SKM-1 treated with dmso at 0.1 percent for 144 hours (cell line): ENCODE measurements around the gene STRN4.

Experiments
- DNase-seq: peaks from one replicate; lab custom pipeline; 2025; ENCODE audit not compliant: unreplicated experiment; lab: John Stamatoyannopoulos, UW

Gene STRN4

GRCh38 chr19:46725859-46726393 lies 20.3 kb downstream of the STRN4 start:
- DNase-seq: no peak

- DNase-seq: no peak
Measured at GRCh38 chr19:46725036-46725820, 21.0 kb downstream of the STRN4 start.

- DNase-seq: no peak
Measured at GRCh38 chr19:46724468-46724867, 21.8 kb downstream of the STRN4 start.

GRCh38 chr19:46723471-46723870 lies 22.8 kb downstream of the STRN4 start:
- DNase-seq: no peak

GRCh38 chr19:46723023-46723461 lies 23.2 kb downstream of the STRN4 start:
- DNase-seq: no peak

GRCh38 chr19:46722421-46723022 lies 23.7 kb downstream of the STRN4 start:
- no peak for DNase-seq

- DNase-seq: no peak
Measured at GRCh38 chr19:46722004-46722380, 24.3 kb downstream of the STRN4 start.

GRCh38 chr19:46721269-46722003 lies 24.8 kb downstream of the STRN4 start:
- DNase-seq: no peak

GRCh38 chr19:46720503-46721239 lies 25.6 kb downstream of the STRN4 start:
- DNase-seq: no peak

GRCh38 chr19:46719629-46720502 lies 26.4 kb downstream of the STRN4 start:
- no peak for DNase-seq

GRCh38 chr19:46718934-46719622 lies 27.2 kb downstream of the STRN4 start:
- DNase-seq: no peak

GRCh38 chr19:46718157-46718933 lies 27.9 kb downstream of the STRN4 start:
- peak; percentile 9 for DNase-seq

- no peak for DNase-seq
Measured at GRCh38 chr19:46717716-46718143, 28.5 kb downstream of the STRN4 start.

GRCh38 chr19:46717034-46717715 lies 29.1 kb downstream of the STRN4 start, which contains the start of gene PRKD2:
Gene PRKD2 (minus strand): TSS chr19:46717114. CDS start chr19:46716370, 744 bp downstream.
- DNase-seq: peak; percentile 13

GRCh38 chr19:46716672-46717033 lies 29.6 kb downstream of the STRN4 start:
- DNase-seq: no peak

GRCh38 chr19:46715975-46716671 lies 30.1 kb downstream of the STRN4 start:
- no peak for DNase-seq

- DNase-seq: no peak
Measured at GRCh38 chr19:46715620-46715974, 30.7 kb downstream of the STRN4 start.
